ENCODE data around the gene ARHGAP26.

Gene ARHGAP26

DNA sequence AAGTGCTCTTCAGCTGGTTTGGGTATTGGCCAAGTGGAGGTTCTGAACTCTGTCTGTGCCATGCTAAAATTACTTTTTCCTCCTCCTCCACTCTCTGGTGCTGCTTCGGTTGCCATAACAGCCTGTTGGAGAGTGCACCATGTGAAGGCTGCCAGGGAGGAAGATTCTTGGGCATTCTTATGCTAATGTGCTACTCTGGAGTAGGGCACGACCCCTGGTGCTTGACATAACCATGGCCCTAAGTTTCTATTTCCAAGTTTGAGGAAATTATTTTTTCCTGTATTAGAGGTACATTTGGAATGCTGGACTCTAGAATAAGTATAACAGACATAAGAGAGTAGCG is 111.6 kb downstream of the ARHGAP26 start:
- no peak for DNase-seq

- no peak for DNase-seq
Measured at GRCh38 chr5:142883025-142883424, 112.8 kb downstream of the ARHGAP26 start.

- no peak for DNase-seq
Measured at GRCh38 chr5:142883438-142883837, 113.3 kb downstream of the ARHGAP26 start.

- DNase-seq = no peak
Measured at GRCh38 chr5:142884029-142884428, 113.9 kb downstream of the ARHGAP26 start.

- no peak for DNase-seq
Measured at GRCh38 chr5:142886211-142886610, 116.0 kb downstream of the ARHGAP26 start.

GRCh38 chr5:142886956-142887355 is 116.8 kb downstream of the ARHGAP26 start:
- no peak for DNase-seq

DNA sequence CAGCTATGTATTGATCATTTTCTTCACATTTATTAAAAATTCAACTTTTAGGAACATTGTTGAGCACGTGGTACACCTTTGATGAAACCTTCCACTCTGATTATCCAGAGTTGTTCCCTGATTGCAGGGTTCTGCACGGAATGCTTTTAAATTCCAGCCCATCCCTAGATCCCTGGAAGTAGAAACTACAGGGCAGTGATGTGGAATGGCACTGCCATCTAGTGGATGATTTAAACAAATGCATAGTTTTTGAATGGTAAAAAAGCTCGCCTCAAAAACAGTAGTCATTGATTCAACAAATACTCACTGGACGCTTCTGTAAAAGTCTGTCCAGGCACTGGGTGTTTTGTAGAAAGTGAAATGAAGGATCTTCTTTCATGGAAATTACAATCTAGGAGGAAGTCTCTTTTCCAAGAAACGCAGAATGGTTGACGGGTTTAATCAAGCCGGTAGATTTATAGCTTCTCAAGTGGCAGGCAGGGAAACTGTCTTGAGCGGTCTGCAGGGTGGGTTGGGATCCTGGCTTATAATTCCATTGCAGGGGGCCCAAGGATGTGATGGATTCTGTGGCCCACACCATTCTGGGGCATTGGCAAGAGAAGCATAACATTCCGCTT is 118.4 kb downstream of the ARHGAP26 start:
- DNase-seq = no peak

DNA sequence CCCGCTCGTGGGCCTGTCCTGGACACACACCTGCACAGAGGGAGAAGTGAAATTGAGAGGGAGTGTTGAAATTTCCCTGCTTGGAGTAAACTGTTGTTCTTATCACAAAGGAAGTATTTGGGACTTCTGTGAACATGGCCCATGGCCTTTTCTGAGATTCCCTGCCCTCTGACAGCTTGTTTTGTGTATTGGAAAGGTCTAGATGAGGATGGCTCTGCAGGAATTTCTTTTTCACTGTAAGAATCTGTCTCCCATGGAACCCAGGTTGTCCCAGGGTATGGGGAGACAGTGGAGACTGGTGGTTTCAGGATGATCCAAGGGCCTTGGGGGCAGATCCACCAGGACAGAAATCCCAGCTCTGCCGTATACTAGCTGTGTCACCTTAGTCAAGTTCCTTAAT is 121.8 kb downstream of the ARHGAP26 start:
- no peak for DNase-seq

GRCh38 chr5:142894315-142894714 is 124.1 kb downstream of the ARHGAP26 start:
- DNase-seq = no peak

DNA sequence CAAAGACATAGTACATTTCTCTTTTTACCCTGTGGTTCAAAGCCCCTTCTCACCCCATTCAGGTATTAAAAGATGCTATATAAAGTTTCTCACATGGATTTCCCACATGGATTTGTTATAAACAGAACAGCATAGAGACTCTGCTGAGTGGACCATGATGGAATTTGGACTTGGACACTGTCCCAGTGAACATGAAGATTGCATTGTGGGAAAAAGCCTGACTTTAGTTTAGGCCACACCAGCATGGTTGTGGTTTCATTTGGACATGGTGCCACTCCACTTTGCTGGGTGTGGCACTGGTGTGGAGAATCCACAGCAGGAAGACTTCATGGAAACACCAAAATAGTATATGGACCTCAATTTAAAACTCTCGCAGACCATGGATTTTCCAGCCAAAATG is 124.6 kb downstream of the ARHGAP26 start:
- no peak for DNase-seq

GRCh38 chr5:142896325-142897007 is 126.3 kb downstream of the ARHGAP26 start:
- no peak for DNase-seq

DNA sequence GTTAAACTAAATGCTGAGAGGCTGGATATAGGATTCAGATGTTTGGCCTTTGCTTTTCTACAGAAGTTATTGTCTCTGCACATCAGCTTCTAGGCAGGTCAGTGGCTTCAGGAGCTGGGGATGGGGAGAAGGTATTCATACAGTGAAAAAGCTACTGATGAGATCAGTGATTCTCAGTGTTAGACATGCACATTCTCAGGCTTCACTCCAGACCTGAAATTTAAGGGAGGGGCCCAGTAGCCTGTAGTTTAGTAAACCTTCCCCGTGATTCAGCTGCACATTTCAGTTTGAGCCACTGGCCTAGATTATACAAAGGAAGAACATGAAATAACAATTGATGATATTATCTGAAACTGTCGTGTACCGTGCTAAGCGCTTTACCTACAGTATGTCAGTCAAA is 127.2 kb downstream of the ARHGAP26 start:
- DNase-seq = no peak

- DNase-seq = no peak
Measured at GRCh38 chr5:142900927-142901326, 130.8 kb downstream of the ARHGAP26 start.

- DNase-seq = no peak
Measured at GRCh38 chr5:142901476-142902185, 131.5 kb downstream of the ARHGAP26 start.

DNA sequence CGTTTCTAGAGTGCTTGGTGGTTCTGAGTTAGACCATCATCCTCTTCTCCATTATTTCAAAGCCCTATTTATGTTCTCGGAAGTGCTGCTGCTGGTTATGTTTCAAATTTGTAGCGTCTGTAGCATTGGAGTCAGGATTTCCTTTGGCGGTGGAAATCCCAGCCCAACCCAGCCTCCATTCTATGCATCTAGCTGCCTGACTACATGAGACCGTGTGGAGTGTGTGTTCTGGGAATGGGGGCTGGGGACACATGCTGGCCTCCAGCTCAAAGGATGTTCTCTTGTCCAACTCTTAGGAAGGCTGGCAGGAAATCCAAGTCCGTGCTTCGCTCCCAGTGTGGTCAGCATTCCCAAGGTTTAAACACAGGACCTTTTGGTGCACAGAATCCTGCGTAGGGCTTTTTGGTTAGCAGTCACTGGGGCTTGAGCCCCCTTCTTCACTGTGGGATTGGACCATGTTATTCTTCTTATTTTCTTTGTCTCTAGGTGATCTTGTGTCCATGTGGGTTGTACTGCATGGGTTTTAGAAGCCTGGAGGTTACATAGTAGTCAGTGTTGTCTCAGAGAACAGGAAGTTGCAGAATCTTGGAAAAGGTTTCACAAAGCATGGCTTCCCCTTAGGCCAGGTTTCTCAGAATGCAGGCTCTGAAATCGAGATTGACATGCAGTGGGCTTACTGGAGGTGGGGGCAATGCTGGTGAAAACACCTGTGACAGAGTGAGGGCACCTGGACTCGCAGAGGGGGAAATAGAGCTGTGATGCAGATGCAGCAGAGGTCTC is 132.2 kb downstream of the ARHGAP26 start:
- DNase-seq = no peak

GRCh38 chr5:142904416-142904815 is 134.2 kb downstream of the ARHGAP26 start:
- no peak for DNase-seq

GRCh38 chr5:142905348-142905747 is 135.2 kb downstream of the ARHGAP26 start:
- no peak for DNase-seq

- no peak for DNase-seq
Measured at GRCh38 chr5:142906863-142907671, 136.9 kb downstream of the ARHGAP26 start.

GRCh38 chr5:142908659-142909058 is 138.5 kb downstream of the ARHGAP26 start:
- no peak for DNase-seq

GRCh38 chr5:142910128-142910527 is 140.0 kb downstream of the ARHGAP26 start:
- no peak for DNase-seq

- no peak for DNase-seq
Measured at GRCh38 chr5:142911170-142911569, 141.0 kb downstream of the ARHGAP26 start.

DNA sequence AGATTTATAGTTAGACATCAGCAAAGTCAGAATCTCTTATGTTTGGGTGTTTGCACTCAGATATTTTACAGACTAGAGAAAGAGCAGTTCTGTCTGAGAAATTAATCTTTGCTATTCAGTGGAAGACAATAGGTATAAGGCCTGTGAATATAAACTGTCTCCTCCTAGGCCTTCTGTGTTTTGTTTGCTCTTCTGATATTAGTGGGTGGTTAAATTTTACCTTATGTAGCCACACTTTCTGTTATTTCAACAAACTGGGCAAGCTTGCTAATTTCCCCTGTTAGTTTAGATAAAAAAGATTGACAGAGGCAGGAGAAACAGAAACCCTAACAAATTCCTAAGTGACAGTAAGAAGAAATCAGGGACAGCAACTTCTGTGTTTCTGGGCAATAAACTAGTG is 141.6 kb downstream of the ARHGAP26 start:
- DNase-seq = no peak
